GM10847 (cell line): ENCODE results near the gene PTPRM.

Experiments used
- POLR2A ChIP-seq: IDR thresholded peaks from 2 replicates; pipeline ENCODE4 v1.6.1; 2011; ENCODE audit not compliant: insufficient read length; ENCODE audit errors: extremely low read depth

Gene PTPRM

GRCh38 chr18:7871560-7872456 is 304.7 kb downstream of the PTPRM start:
- TF ChIP-seq POLR2A: no peak

GRCh38 chr18:7872569-7872968 is 305.5 kb downstream of the PTPRM start:
- TF ChIP-seq POLR2A: no peak

DNA sequence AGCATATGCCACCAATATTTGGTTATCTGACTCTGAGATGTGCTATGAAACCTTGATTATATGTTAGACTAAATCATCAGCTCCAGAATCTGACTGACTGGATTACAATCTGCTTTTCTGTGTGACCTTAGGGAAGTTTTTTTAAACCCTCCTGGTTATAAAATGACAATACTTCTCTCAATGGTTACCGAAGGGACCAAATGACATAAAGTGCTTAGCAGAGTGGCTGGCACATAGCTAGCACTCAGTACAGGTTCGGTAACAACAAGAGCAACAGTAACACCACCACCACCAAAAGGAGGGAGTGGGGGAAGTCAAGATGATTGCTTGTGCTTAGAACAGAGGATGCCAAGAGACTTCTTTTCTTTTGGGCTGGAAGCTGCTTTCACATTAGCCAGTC is 306.2 kb downstream of the PTPRM start:
- TF ChIP-seq POLR2A: no peak

DNA sequence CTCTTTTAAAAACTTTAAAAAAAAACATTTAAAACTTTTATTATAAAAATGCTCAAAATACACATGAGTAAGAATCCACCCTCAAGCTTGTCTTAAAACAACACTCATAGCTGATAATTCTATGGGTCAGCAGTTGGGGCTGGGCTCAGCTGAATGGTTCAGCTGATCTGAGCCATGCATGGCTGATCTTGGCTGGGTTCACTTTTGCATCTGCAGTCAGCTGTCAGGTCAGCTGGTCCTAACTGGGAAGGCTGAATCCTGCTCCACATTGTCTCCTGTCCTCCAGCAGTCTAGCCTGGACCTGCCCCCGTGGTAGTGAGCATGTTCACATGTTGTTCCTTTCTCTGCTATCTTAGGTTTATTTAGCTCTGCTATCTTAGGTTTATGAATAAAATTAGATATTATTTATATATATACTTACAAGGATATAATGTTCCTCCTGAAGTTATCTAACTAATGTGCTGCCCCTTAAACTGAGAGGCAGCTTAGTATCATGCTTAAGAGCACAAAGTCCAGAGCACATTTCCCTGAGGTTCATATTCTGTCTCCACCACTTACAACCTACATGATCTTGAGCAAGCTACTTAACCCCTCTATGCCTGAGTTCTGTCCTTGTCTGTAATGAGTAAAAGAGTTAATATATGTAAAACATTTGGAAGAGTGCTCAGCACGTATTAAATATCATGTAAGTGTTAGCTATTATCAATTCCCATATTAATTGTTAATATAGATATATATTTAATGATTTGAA is 309.4 kb downstream of the PTPRM start:
- TF ChIP-seq POLR2A: no peak

DNA sequence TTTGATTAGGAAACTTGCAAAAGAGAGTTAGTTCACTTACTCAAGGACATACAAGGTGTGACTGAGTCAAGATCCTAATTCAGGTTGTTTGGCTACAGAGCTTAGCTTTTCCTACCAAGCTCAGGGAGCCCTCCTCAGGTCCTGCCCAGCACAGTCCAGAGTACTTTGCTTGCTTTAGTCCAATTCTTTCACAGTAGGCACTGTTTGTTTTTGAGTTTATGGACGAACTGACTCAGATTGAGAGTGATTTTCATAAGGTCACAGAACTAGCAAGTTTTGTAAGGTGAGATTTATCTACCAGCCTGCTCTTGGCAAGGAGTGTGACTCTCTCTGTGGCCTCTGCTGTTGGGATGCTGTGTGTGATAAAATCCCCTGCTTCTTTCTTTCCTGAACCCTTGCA is 310.5 kb downstream of the PTPRM start:
- no peak for TF ChIP-seq POLR2A

DNA sequence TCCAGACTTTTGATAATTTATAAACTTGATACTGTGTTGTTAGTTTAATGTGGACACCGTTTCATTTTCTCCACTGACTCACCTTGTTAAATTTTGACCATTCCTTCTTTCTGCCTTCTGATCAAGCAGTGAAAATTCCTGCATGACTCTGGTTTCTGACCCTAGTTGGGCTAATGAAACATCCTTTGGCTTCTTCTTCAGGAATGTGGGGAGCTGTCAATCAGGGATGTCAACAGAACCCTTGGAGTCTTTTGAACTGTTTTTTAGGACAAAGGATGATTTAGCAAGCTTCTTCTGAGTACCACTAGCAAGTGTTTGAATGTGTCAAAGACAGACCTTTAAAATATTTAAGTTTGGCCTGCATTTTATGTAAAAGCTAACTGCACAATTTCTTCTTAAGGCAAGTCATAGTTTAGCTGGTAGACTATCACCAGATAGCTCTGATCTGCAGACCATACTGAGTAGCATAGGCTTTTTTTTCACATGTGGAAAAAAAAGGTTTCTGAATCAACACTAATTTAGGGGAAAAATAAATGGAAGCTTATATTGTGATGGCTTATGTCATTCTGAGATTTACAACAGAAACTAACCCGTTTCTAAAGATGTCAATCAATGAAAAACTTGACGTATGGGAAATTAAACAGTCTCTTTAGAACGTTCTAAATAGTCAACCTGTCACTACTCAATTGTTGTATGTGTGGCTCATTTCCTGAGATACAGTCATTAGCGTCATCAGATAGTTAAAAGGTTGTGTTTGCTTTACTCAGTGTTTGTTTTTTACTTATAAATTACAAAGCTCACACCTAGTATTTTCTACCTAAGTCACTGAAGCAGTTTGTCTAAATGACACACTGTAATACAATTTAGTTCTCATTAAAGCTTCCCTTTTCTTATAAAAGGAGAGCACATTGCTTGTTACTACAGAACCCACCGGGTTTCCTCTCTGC is 311.4 kb downstream of the PTPRM start:
- no peak for TF ChIP-seq POLR2A

GRCh38 chr18:7879717-7880116 is 312.6 kb downstream of the PTPRM start:
- TF ChIP-seq POLR2A: no peak

DNA sequence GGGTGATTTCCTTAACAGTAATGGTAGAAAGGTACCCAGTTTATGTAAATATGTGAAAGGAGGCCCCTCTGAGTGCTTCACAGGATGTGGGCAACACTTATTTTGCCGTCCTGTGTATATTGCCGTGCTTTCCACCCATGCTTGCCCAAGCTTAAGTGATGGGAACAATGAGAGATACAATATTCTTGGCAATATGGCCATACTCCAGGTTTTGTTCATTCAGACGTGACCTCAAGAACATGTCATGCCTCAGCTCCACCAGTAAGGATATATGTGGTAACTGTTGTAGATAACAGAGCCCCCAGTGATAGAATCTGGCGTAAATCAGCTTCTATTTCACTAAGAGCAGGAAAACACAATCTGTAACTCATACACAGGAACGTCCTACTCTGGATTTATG is 318.7 kb downstream of the PTPRM start:
- TF ChIP-seq POLR2A: no peak

GRCh38 chr18:7886436-7886835 is 319.3 kb downstream of the PTPRM start:
- no peak for TF ChIP-seq POLR2A

DNA sequence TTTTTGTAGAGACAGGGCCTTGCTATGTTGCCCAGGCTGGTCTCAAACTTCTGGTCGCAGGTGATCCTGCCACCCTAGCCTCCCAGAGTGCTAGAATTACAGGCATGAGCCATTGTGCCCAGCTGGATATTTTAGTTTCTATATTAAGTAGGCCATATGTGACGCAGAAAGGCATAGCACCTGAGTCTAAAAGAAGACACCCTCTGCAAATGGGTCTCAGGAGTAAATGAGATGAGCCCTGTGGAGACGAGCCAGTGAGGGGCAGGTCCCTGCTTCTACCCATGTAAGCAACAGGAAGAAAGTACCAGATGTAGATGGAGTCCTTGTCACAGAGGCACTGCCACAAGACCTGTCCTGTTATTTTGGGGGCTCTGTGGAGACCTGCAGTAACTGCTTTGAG is 322.4 kb downstream of the PTPRM start:
- TF ChIP-seq POLR2A: no peak

- TF ChIP-seq POLR2A: no peak
These were observed 323.0 kb downstream of the PTPRM start for GRCh38 chr18:7890075-7890474.

DNA sequence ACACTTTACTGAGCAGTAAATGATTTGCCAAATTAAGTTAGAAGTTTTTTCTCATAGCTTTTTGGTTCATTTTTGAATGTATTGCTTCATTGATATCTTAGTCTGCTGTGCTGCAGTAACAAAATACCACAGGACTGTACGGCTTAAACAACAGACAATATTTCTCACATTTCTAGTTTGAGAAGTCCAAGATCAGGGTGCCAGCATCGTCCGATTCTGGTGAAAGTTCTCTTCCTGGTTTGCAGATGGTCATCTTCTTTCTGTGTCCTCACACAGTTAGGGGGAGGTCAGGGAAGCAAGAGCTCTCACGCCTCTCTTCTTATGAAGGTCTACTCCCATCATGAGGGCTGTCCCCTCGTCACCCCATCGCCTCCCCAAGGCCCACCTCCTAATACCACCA is 325.4 kb downstream of the PTPRM start:
- no peak for TF ChIP-seq POLR2A

- TF ChIP-seq POLR2A: no peak
These were observed 327.5 kb downstream of the PTPRM start for GRCh38 chr18:7894592-7894991.

DNA sequence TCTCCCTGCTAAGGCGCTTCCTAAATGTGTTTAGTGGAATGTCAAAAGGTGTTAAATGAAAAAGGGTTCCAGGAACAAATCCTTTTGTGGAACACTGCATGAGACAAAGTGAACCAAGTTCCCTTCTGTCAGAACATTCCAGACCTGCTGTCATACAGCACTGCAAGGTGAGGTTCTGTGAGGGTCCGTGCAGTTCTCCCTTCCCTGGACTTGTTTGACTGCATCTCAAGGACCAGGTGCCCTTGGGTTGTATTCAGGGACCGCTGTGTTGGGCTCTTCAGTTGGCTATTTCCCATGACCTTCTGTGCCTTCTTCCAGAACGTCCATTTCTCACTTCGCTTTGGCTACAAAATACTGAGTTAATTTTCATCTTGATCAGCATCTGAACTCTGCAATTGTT is 328.2 kb downstream of the PTPRM start:
- no peak for TF ChIP-seq POLR2A

GRCh38 chr18:7896161-7896560 is 329.0 kb downstream of the PTPRM start:
- no peak for TF ChIP-seq POLR2A
